Fibroblast of skin of right biceps (primary cell): Measurements from ENCODE around the gene DNAAF5.
A peak's percentile ranks its signal among the peaks of the same experiment; 100 is the strongest.

Source experiments
- DNase-seq: peaks from one replicate; pipeline ENCODE4 v3.0.0-alpha.2; 2013

DNAAF5 gene

DNA sequence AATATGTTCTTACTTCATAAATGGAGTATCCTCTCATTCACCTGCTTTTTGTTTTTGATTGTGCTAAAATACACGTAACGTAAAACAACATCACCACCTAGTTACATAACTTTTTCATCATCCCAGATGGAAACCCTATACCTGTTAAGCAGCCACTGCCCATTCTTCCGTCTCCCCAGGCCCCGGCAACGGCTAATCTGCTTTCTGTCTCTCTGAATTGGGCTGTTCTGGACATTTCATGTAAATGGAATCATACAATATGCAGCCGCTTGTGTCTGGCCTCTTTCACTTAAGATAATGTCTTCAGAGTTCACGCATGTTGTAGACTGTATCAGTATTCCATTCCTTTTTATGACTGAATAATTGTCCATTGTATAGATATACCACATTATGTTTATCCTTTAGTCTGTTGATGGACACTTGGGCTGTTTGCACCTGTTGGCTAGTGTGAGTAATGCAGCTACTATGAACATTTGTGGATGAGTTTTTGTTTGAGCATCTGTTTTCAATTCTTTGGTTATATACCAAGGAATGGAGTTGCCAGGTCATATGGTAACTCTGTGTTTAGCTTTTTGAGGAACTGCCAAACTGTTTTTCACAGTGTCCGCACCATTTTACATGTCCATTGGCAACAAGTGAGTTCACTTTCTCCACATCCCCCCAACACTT, 91.7 kb downstream of the DNAAF5 start:
- peak; percentile 79 for DNase-seq

DNA sequence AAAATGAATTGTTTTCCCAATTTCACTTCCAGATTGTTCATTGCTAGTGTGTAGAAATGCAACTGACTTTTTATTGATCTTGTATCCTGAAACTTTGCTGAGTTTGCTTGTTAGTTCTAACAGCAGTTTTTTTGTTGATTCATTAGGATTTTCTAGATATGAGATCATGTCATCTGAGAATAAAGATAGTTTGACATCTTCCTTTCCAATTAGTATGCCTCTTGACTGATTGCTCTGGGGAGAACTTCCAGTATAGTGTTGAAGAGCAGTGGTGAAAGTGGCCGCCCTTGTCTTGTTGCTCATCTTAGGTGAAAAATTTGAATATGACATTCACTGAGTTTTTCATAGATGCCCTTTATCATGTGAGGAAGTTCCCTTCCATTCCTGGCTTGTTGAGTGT, 93.8 kb downstream of the DNAAF5 start:
- DNase-seq: no peak

DNA sequence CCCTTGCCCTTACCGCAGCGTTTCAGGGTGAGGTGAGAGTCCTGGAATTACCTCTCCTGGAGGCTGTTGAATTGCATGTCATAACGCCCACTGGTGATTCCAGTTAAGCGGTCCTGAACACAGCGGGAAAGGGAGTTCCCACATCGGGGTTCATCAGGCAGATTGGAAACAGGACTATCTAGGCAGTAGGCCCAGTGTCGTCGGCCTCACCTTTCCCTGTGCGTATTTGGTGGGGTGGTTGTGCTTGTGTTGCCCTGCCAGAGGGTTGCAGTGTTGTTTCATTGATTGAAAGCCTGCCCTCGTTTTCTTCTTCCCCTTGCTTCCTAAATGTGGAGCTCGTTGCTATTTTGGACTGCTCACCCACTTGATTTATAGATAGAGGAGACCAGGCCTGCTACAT, 95.2 kb downstream of the DNAAF5 start:
- DNase-seq: no peak

DNA sequence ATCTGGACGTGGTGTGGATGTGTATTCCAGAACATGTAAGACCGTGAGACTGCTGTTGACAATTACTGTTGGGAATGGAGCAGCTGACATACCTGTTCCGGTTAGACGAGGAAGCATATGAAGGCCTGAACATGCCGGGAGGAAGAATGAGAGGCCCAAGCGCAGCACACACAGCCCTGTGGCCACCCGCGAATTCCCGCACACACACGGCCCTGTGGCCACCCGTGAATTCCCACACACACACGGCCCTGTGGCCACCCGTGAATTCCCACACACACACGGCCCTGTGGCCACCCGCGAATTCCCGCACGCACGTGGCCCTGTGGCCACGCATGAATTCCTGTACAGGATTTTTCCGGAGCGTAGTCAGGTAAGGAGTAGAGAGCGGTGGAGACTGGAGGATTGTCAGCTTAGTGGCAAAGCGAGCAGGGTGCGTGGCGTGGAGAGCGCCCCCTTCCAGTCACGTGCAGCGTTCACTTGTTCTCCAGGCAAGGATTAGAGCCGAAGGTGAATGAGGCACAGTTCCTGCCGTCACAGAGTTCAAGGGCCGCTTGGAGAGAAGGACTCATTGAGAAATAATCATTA, 96.3 kb downstream of the DNAAF5 start:
- no peak for DNase-seq

DNA sequence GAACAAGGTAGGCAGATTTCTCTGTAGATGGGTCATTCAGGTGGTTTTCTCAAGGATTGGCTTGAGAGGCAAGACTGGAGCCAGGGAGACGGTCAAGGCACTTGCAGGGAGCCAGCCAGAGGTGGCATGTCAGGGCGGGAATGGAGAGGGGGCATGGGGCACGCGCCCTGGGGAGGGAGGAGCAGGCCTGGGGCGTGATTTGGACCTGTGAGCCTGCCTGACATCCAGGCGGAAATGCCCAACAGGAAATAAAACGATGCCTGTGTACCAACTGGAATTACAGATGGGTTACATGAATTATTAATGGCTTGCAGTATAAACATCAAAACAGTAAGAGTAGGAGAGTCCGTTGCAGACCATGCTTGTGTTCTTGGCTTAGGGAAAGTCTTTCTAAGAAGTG, 97.2 kb downstream of the DNAAF5 start:
- DNase-seq: no peak

DNA sequence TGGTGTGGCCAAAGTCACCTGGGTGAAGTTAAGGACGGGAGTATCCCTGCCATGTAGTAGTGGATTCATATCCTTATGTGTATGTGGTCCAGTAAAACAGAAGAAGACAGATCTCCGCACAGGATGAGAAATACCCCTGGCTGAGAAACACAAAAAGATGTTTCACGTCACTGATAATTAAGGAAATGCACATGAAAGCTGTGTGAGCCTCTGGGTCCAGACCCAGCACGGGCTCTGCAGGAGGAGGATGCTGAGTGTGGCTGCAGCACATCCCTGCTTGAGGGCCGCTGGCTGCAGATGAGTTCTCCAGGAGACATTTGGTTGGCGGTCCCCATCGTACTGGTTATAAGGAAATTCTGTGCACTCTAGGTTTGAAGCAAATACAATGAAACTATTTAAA, 97.6 kb downstream of the DNAAF5 start:
- DNase-seq: no peak

DNA sequence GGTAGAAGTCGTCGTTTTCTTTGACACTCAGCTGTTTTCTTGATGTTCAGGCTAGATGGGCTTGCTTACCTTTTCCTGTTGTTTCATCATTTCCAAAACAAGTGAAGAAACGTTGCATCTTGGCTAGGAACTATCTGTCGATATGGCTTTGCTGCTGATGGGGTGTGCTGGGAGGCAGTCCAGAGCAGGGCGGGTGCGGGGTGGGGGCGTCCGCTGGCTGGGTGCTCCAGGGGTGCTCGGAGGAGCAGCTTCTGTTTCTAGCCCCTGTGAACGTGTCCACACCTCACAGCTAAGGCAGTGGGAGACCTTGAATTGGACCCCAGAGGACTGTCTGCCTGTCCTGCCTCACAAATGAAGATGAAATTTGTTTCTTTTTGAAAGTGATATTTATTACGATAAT, 98.2 kb downstream of the DNAAF5 start:
- DNase-seq: no peak

DNA sequence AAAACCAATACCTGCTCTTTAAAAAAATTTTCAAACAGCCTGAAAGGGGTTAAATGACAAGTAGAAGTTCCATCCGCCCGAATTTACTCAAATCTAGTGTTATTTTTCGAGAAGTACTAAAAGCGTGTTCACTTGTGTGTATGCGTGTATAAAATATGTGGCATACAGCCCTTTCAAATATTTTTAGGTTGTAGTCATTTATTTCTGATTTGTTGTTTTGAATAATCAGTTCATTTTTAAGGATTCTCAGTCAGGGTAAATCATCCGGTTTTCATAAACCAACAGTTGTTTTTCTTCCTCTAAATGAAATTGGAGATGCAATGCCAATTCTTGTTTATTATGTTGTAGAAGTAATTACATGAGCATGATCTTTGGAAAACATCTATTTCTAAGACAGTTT, 98.9 kb downstream of the DNAAF5 start:
- peak; percentile 46 for DNase-seq

DNA sequence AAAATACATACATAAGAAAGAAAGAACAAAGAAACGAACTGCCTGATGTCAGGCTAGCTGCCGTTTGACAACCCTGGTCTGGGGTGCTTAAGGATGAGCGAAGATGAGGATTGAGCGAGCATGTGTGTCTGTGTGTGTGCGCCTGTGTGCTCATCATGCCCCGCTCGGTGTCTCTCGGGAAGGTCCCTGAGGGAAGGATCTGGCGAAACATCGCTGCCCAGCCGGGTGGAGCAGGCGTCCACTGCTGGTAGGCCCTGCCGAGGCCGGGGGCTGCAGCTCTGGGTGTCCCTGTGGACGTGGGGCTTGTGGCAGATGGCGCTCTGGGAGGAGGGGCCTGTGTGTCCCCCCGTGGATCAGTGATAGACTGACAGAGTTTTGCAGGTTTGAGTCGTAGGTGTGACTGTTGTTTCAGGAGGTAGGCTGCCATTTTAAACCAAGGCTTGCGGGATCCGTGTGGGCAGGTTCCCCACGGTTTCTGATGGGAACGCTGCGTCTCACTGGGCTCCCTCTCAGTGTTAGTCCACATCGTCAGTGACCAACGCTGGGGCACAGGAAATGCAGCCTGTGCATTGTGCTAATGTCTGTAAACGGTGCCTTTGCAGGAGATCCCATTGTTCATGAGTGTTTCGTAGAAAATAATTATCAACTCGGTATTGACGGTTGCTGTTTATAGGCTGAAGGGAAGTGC, 99.9 kb downstream of the DNAAF5 start:
- DNase-seq: no peak

DNA sequence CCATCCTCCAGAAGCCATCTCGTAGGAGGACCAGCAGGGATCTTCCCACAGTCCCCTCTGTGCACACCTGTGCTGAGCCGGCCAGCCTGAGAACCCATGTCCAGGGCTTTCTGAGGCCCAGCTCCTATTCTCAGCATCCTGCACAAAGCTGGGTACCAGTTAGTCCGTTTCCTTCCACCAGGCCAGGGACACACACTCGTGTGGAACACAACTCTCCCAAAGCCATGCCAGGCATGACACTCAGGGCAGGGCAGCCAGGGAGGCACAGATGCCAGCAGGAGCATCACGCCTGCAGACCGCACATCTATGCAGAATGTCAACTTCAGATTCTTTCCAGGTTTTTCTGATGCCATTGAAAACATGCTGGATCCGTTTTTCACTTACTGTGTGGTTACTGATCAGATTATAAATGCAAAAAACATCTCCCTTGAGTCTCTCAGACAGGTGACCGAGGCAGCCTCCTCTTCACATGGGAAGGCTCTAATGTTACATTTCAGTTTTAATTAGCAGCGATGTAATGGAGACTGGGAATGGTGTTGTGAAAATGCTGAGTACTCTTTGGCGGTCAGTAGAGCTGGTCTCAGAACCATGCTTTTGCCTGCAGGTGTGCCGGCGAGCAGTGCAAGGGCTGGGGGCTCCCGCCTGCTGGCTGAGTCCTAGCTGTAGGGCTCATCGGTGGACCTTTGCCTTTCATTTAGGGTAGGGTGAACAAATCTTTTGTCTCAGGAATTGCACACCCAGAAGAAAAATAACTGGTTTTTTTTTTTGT, 102.5 kb downstream of the DNAAF5 start:
- DNase-seq: no peak

DNA sequence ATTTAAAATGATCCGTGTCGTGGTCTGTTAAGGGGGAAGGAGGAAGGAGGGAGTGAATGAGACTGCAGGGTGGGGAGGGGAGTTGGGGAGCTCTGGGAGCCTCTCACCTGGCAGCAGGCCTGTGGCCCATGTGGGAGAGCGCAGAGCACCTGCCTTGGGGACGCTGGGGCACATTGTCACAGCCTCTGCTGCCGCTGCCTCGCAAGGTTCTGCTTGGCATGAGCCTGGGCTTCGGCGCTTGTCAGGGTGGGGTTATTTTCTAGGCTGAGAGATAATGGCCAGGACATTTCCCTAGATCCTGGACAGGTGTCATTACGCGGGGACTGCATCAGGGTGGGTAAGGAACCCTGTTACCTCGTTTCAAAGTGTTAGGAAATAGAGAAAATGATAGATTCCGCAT, 103.6 kb downstream of the DNAAF5 start:
- no peak for DNase-seq

DNA sequence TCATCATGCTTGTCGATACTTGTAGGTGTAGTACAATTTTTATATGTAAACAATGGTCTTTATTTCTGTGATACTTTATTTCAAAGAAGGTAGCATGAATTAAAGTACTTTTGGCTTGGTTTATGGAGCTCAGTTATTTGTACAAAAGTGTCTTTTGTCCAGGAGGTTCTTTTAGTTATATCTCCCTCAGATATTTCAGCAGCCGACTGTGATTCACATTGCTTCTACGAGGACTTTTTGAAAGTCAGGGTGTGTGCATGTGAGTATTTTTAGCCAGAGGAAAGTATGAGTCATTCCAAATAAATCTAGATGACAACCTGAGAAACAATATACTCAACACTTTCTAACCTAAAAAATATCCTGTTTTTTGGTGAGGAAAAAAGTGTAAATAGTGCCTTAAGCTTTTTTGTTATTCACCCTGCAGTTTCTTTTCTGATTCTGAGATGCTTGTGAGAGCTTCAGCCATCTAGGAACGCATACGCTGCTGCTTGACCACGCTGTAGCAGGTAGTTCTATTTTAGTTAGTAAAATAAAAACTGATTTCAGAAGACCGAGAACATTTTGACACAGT, 105.2 kb downstream of the DNAAF5 start:
- peak; percentile 91 for DNase-seq

DNA sequence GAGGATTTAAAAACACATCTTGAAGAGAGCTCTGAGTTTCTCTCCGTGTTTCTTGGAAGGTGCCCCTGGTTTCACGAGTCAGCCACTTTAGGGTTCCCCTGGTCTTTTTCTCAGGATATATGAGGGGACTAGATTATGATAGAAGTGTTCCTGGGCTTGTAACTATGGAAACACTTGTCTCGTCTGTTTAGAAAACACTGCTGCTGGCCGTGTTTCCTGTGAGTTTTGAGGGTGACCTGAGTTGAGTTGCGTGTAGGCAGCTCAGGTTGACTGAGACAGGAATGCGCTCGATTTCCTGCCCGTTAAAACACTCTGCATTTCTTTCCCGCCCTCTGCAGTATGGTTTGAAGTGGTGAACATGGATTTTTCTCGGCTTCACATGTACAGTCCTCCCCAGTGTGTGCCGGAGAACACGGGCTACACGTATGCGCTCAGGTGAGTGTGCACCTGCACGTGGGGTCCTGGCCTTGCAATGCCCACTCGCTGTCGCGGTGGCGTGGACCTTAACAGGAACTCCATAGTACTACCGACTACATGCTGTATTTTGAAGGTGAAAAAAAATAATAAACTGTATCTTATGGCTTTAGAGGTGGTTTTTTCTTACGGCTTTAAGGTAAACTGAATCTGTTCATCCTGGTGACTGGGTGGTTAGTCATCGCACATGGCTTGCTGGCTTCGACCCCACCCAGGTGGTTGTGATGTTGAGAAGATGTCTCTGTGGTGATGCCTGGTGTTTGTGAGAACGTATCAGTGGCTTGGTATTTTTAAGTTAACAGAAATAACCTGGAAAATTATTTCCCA, 105.9 kb downstream of the DNAAF5 start, which contains the start of gene SUN1:
SUN1 (plus strand) TSS at position 310 of the 801 bp plus-strand sequence; CDS start at position 359, 49 bp downstream.
- DNase-seq: peak; percentile 76

DNA sequence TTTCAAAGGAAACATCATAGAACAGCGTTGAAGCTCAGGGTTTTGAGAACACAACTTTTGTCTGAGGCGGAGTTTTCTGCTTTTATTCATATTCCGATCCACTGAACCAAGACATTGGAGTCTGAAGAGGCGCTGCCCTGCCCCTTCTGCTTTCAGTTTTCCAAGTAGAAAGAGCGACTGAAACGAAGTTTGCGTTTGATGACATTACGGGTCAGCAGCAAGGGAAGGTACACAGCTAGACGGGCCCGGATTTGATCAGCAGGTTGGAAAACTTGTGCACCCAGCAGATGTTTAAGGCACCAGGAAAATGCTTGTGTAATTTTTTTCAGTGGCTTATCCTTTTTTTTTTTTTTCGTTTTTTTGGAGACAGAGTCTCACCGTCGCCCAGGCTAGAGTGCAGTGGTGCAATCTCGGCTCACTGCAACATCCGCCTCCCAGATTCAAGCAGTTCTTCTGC, 106.5 kb downstream of the DNAAF5 start:
- DNase-seq: no peak

DNA sequence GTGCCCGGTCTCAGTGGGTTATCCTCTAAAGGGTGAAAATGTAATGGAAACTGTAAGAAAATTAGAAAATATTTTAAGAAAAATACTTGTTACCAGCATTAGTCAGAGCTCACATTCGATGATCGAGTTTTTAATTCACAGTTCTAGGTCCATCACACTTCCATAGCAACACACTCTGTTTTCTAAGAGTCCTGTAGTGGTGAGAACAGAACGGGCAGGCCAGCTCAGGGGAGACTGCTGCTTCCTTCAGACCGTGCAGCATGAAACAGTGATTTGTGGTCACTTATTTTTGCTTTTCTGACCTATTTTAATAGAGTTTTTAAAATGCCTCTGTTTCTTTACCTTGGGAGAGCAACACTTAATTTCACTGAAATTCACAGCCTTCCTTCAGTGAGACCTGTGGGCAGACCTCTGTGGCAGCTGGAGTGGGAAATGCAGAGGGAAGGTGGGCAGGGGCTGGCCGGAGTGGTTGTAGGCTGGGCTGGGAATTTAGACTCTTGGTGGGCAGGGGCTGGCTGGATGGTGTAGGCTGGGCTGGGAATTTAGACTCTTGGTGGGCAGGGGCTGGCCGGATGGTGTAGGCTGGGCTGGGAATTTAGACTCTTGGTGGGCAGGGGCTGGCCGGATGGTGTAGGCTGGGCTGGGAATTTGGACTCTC, 107.2 kb downstream of the DNAAF5 start:
- DNase-seq: no peak

DNA sequence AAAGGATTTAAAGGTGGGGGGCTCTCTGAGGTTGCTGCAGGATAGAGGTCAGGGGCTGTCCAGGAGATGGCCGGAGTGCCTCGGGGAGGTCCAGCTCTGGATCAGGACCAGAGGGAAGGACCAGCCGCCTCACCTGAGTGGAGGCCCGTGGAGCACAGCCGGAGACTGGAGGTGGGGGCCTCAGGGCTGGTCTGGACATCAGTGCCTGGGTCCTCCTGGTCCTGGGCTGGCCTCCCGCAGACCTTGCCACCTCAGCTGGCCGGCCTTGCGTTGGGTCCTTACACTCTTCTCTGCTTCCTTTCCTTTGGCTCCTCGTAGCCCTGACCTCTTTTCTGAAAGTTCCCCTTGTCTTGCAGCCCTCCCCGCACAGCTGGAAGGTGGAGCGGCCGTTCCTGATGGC, 107.8 kb downstream of the DNAAF5 start:
- no peak for DNase-seq

DNA sequence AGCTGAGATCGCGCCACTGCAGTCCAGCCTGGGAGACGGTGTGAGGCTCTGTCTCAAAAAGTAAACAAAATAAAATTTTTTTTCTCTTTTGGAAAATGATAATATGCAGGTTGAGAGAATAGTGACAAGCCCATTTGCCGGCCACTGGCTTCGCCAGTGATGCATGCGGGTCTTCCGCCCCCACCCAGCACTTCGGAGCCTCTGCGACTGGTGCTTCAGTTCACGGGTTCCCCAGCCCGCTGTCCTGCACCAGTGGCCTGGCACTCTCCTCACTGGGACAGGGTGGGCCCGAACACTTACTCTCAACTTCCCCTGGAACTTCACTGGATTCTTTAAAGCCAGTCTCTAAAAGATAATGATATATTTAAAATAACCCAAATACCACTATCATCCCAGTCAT, 108.5 kb downstream of the DNAAF5 start:
- DNase-seq: no peak

DNA sequence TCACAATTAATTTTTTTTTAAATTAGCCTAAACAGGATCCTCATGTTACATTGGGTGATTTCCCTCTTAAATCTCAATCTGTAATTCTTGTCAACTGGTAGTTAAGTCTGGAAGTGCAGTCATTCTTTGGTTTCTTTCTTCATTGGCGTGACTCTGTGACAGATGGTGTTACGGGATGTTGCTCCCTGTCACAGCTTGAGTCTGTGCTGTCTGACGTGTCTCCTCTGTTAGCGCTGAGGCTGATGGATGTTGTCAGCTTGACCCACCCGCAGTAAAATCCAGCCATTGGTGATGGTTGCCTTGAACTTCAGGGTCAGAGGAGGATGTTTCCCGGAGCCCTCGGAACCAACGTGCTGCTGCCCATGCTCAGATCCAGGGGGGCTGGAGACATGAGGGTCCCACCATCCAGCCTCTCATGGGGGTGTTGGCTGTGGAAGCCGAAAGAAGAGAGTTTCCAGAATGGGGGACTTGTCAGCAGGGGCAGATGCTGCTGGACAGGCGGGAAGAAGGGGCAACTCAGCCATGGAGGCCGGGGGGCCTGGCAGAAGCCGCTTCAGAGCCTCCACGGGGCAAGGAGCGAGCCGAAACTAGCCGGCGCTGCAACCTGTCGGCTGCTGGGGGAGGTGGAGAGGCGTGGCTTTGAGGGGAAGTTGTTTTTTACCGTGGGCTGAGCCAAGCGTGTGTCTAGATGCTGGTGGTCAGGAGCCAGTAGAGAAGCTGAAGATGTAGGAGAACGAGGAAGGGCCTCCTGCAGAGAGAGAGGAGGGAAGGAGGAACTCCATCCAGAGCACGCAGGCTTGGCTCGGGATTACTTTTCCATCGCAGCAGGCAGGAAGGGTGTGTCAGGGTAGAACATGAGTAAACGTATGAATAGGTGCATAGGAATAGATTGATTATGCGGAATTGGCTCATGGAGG, 109.2 kb downstream of the DNAAF5 start:
- DNase-seq: no peak
